GM18498 (cell line): ENCODE data around the gene ZBTB45.

Experiments used
- ATAC-seq: cut with Tn5 transposase; IDR thresholded peaks from one replicate; pipeline ENCODE4 v1.9.1; 2021; ENCODE audit warnings: mild to moderate bottlenecking, moderate library complexity; ENCODE audit not compliant: unreplicated experiment

The ZBTB45 gene

GRCh38 chr19:58555369-58555885 is 35.8 kb upstream of the ZBTB45 start:
- ATAC-seq = no peak

GRCh38 chr19:58554494-58555368 is 35.1 kb upstream of the ZBTB45 start, which contains the start of gene CHMP2A:
Gene CHMP2A, minus strand, starts transcription at chr19:58555105. Its CDS starts 893 bp downstream, at chr19:58554212.
- peak; percentile 32 for ATAC-seq

DNA sequence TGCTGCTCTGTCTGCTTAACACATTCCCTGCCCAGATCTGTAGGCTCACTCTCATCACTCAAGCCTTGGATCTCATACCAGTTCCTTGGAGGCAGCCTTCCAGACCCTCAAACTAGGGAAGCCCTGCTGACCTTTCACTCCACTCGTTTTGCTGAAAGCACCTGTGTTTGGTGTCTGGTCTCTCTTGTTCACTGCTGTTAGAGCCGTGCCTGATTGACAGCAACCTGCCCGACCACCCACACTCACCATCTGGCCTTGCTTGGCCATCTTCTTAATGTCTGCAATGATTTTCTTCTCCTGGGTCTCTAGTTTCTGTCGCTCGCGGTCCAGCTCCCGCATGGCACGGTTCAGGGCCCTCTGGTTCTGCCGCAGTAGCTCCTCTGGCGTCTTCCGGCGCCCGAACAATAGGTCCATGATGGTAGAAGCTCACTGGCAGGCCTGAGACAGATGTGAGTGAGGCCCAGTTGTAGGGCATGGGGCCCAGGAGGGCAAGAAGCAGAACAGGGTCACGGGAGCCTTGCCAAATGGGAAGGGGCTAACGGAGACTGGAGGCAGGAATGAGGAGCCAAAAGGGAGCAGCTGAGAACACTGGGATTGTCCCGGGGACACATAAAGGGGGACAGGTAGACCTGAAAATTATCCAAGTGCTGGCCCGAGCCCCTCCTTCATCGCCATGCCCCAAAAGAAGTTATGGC is 34.3 kb upstream of the ZBTB45 start:
- no peak for ATAC-seq

GRCh38 chr19:58552655-58553054 is 33.0 kb upstream of the ZBTB45 start:
- no peak for ATAC-seq

GRCh38 chr19:58551577-58552471 is 32.2 kb upstream of the ZBTB45 start:
- ATAC-seq = no peak

- ATAC-seq = no peak
Measured at GRCh38 chr19:58551123-58551497, 31.5 kb upstream of the ZBTB45 start.

GRCh38 chr19:58550362-58551122 is 30.9 kb upstream of the ZBTB45 start:
- no peak for ATAC-seq

GRCh38 chr19:58549664-58550361 is 30.2 kb upstream of the ZBTB45 start:
- no peak for ATAC-seq

- ATAC-seq = no peak
Measured at GRCh38 chr19:58548859-58549663, 29.5 kb upstream of the ZBTB45 start.

DNA sequence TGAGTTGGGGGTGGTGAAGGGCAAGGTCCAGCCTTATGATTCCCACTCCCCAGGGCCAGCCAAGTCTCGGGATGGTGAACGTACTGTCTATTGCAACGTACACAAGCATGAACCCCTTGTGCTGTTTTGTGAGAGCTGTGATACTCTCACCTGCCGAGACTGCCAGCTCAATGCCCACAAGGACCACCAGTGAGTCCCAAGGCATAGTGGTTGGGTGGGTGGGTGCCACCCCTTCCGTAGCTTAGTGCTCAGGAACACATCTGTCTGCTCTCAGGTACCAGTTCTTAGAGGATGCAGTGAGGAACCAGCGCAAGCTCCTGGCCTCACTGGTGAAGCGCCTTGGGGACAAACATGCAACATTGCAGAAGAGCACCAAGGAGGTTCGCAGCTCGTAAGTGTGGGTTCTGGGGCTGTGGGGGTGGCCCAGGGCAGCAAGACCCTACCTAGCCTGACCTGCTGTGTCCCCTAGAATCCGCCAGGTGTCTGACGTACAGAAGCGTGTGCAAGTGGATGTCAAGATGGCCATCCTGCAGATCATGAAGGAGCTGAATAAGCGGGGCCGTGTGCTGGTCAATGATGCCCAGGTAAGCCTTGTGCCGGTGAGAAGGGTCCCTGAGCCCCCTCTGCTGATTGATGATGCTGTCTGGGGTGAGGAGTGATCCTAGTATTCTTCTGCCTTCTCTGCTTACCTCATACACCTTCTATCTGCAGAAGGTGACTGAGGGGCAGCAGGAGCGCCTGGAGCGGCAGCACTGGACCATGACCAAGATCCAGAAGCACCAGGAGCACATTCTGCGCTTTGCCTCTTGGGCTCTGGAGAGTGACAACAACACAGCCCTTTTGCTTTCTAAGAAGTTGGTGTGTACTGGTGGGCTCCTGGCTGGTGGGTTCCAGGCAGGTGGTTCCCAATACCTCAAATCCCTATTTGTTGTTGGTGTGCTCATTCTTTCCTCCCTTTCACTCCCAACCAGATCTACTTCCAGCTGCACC is 28.0 kb upstream of the ZBTB45 start:
- no peak for ATAC-seq

DNA sequence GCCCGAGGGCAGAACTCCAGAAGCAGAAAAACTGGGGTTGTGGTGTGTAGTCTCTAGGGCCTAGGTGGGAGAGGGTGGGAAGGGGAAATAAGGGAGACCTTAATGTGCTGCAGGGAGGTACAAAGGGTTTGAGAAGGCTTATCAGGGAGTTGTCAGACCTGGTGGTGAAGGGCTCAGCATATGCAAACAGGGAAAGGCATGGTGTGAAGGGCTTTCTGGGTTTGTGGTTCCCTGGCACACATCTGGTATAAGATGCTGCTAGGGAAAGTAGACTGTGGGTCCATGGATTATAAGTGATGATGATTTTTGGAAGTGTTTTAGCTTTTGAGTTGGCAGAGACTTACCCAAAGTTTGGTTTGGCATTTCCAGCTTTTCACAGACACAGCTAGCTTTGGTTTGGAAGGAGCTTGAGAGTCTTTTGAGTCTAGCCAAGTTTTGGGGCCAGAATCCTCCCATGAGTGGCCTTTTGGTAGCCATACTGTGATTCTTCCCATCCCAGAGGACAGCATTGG is 26.5 kb upstream of the ZBTB45 start:
- ATAC-seq = no peak

GRCh38 chr19:58545286-58546018 is 25.8 kb upstream of the ZBTB45 start:
- no peak for ATAC-seq

DNA sequence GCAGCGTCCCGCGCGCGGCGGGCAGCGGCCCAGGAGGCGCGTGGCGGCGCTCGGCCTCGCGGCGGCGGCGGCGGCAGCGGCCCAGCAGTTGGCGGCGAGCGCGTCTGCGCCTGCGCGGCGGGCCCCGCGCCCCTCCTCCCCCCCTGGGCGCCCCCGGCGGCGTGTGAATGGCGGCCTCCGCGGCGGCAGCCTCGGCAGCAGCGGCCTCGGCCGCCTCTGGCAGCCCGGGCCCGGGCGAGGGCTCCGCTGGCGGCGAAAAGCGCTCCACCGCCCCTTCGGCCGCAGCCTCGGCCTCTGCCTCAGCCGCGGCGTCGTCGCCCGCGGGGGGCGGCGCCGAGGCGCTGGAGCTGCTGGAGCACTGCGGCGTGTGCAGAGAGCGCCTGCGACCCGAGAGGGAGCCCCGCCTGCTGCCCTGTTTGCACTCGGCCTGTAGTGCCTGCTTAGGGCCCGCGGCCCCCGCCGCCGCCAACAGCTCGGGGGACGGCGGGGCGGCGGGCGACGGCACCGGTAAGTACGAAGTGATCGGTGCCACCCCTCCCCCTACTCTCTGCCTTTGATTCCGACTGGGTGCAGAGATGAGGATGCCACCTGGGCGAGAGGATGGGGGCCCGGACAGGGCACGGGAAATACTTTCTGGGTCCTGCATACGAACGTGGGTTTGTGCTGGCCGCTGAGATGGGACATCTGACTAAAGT is 25.1 kb upstream of the ZBTB45 start:
- ATAC-seq = peak; percentile 64

GRCh38 chr19:58543826-58544590 is 24.4 kb upstream of the ZBTB45 start, which contains the start of gene TRIM28:
Gene TRIM28, plus strand, starts transcription at chr19:58544064. Its CDS starts 694 bp downstream, at chr19:58544758.
- peak; percentile 70 for ATAC-seq
